ENCODE measurements around the gene TJAP1. TPM values are rescaled to one million over a fixed set of nuclear protein-coding genes. Genes with fewer than 3 reads are reported as not detected.

TJAP1 gene, protein sequence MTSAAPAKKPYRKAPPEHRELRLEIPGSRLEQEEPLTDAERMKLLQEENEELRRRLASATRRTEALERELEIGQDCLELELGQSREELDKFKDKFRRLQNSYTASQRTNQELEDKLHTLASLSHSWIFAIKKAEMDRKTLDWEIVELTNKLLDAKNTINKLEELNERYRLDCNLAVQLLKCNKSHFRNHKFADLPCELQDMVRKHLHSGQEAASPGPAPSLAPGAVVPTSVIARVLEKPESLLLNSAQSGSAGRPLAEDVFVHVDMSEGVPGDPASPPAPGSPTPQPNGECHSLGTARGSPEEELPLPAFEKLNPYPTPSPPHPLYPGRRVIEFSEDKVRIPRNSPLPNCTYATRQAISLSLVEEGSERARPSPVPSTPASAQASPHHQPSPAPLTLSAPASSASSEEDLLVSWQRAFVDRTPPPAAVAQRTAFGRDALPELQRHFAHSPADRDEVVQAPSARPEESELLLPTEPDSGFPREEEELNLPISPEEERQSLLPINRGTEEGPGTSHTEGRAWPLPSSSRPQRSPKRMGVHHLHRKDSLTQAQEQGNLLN
- total RNA-seq (2022) = 70.9 and 78.9 TPM in 2 replicates
- Bru-seq, nascent RNA = percentile 74 among the genes with signal in this experiment
- percentile 75 among the genes with signal in this experiment for BruChase-seq, experiment 1, labeled RNA remaining after a 6-hour chase
- percentile 77 among the genes with signal in this experiment for BruChase-seq, experiment 2, labeled RNA remaining after a 2-hour chase
- long read RNA-seq, transcript TJAP1-201 (10 exons, 2,720 nt) = minor isoform, 5 of 135 reads
- long read RNA-seq, transcript TJAP1-205 (10 exons, 2,665 nt) = major isoform, 15 of 135 reads
- long read RNA-seq, partial matches to known transcripts = 12 of 135 reads
- long read RNA-seq, other reads (novel, unspliced or antisense) = 101 of 135 reads

DNA sequence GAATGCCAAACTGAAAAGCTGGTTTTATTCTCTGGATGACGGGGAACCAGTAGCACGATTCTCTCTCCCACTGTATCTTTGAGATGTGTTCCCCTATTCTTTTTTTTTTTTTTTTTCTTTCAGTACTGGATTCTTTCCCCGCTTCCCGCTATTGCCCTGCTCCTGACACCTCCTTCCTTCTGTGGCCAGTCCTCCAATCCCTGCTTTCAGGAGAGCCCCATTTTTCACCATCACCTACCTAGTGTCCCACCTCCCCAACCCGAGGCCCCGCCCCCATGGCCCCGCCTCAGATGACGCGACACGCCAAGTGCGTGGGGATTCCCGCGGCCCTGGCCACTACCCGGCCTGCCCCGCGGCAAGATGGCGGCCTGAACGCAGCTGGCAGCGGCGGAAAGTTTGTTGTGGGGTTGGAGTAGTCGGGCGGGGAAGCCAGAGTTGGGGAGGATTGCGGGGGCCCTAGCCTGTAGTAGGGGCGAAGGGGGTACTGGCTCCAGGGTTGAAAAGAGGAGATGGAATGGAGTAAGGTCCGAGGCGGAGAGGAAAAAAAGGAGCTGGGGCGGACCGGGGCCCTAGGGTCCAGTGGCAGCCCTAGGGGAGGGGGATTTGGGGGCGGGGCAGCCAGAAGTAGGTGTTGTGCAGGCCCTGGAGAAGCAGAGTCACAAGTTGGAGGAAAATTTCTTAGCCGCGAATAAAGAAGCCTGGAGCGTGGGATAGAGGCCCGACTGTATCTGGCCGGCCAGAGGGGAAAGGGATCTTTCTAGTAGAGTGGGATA is at the start of gene TJAP1:
TSS of gene TJAP1 (plus strand) at position 336 of the 773 bp plus-strand sequence. CDS start 21,432 bp downstream, outside the sequence.
- CTCF ChIA-PET = interaction anchor here (0.7 to 4.2 kb wide), 4 partner anchors 12 to 298 kb away, joined by 3 to 36 read pairs (median 4); no protein-coding TSS in a partner anchor
- POLR2A ChIA-PET = interaction anchor here (0.6 to 11.7 kb wide), 18 partner anchors 13 to 419 kb away, joined by 3 to 209 read pairs (median 4); partner anchors contain the start of genes DLK2, LRRC73, MRPL2 and POLR1C
- peak; percentile 88 for DNase-seq (ENCODE audit: unreplicated experiment)
- Mint-ChIP-seq H3K9me3 (ENCODE audit: unreplicated experiment) (no peaks in the 10 kb centered on the region), H3K36me3 (ENCODE audit: insufficient read depth, unreplicated experiment) (peaks cover 20% of the 10 kb centered on the region), H3K27ac (ENCODE audit: low read depth, unreplicated experiment) (peak within 1 kb of the TSS; percentile 97), H3K4me3 (ENCODE audit: unreplicated experiment) (peak within 1 kb of the TSS; percentile 86), H3K27me3 (ENCODE audit: insufficient read depth, unreplicated experiment) (no peaks in the 10 kb centered on the region), H3K4me1 (ENCODE audit: insufficient read depth, unreplicated experiment) (peaks cover 26% of the 10 kb centered on the region)
- no TSS peak for BruUV-seq (replicated peaks)
- intact Hi-C loops (cut with micrococcal nuclease) = no loop called here
- TF ChIP-seq, protein P1, sequence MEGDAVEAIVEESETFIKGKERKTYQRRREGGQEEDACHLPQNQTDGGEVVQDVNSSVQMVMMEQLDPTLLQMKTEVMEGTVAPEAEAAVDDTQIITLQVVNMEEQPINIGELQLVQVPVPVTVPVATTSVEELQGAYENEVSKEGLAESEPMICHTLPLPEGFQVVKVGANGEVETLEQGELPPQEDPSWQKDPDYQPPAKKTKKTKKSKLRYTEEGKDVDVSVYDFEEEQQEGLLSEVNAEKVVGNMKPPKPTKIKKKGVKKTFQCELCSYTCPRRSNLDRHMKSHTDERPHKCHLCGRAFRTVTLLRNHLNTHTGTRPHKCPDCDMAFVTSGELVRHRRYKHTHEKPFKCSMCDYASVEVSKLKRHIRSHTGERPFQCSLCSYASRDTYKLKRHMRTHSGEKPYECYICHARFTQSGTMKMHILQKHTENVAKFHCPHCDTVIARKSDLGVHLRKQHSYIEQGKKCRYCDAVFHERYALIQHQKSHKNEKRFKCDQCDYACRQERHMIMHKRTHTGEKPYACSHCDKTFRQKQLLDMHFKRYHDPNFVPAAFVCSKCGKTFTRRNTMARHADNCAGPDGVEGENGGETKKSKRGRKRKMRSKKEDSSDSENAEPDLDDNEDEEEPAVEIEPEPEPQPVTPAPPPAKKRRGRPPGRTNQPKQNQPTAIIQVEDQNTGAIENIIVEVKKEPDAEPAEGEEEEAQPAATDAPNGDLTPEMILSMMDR (IDR thresholded peaks at IDR 0.05; ENCODE audit: unreplicated experiment) = no peak

DNA sequence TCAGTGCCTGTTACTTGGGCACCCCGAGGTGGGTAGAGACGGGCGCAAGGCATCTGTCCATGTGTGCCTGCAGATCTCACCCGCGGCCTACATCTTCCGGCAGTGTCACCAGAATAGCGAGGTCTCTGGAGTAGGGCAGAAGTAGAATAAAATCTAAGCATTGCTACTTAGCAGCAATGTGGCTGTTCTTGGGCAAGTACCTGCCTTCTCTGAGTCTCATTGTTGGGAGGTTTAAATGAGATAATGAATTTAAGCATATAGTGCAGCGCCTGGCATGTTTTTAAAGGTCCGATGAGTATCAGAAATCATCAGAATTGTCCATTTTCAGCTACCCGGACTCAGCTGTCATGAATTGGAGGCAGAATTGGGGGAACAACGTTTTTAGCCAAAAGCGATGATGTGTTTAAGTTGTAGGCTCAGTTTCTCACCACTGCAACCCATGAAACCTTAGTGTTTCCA is 49.2 kb upstream of the TJAP1 start:
- BruUV-seq (replicated peaks) = TSS peak; percentile 53
- intact Hi-C loops (cut with micrococcal nuclease) = no loop called here
- Mint-ChIP-seq H3K27me3 (ENCODE audit: insufficient read depth, unreplicated experiment) (no peaks in the 10 kb centered on the region), H3K4me1 (ENCODE audit: insufficient read depth, unreplicated experiment) (peaks cover 10% of the 10 kb centered on the region), H3K9me3 (ENCODE audit: unreplicated experiment) (no peaks in the 10 kb centered on the region), H3K27ac (ENCODE audit: low read depth, unreplicated experiment) (peak overlapping the region; percentile 63), H3K36me3 (ENCODE audit: insufficient read depth, unreplicated experiment) (peaks cover 24% of the 10 kb centered on the region), H3K4me3 (ENCODE audit: unreplicated experiment) (peak overlapping the region; percentile 87)
- DNase-seq (ENCODE audit: unreplicated experiment) = no peak
- POLR2A ChIA-PET = interaction anchor here (0.6 to 3.0 kb wide), 17 partner anchors 8 to 819 kb away, joined by 3 to 31 read pairs (median 4); partner anchors contain the start of genes DLK2, HSP90AB1, POLR1C and TJAP1
- CTCF ChIA-PET = interaction anchor here (0.6 to 1.2 kb wide), 6 partner anchors 9 to 527 kb away, joined by 3 to 8 read pairs (median 3); no protein-coding TSS in a partner anchor
- TF ChIP-seq, protein P1 (IDR thresholded peaks at IDR 0.05; ENCODE audit: unreplicated experiment) = no peak

DNA sequence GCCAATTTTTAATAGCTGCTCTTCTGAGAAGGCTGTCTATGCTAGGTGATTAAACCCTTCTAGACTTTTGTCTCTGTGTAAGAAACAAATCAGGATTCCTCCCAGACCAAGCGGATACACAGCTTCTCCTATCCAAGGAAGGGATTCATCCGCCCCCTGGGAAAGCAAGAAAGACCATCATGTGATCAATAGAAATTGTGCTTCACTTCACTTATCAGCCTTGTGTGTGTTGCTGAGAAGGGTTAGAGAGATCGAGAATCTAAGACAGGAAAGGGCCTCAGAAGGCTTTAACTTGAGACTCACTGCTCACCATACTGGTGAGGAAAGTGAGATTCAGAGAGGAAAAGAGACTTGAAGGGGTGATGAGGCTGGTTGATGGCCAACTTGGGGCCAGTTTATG is 48.5 kb upstream of the TJAP1 start:
- TF ChIP-seq, protein P1 (IDR thresholded peaks at IDR 0.05; ENCODE audit: unreplicated experiment) = no peak
- no peak for DNase-seq (ENCODE audit: unreplicated experiment)
- peaks cover 24% of the 10 kb centered on the region for H3K36me3 Mint-ChIP-seq (ENCODE audit: insufficient read depth, unreplicated experiment)
- no peaks in the 10 kb centered on the region for H3K27me3 Mint-ChIP-seq (ENCODE audit: insufficient read depth, unreplicated experiment)
- intact Hi-C loops (cut with micrococcal nuclease) = no loop called here
- peak overlapping the region; percentile 87 for H3K4me3 Mint-ChIP-seq (ENCODE audit: unreplicated experiment)
- POLR2A ChIA-PET = interaction anchor here (0.9 to 3.0 kb wide), 10 partner anchors 8 to 89 kb away, joined by 3 to 31 read pairs (median 4); partner anchors contain the start of genes POLR1C, TJAP1, YIPF3 and ZNF318
- peaks cover 10% of the 10 kb centered on the region for H3K4me1 Mint-ChIP-seq (ENCODE audit: insufficient read depth, unreplicated experiment)
- BruUV-seq (replicated peaks) = no TSS peak
- H3K27ac Mint-ChIP-seq (ENCODE audit: low read depth, unreplicated experiment) = peak overlapping the region; percentile 63
- no peaks in the 10 kb centered on the region for H3K9me3 Mint-ChIP-seq (ENCODE audit: unreplicated experiment)
- CTCF ChIA-PET = interaction anchor here (0.5 to 1.2 kb wide), 5 partner anchors 9 to 161 kb away, joined by 3 to 8 read pairs (median 3); no protein-coding TSS in a partner anchor
